GM12878 (cell line): Measurements from ENCODE around the gene BBOF1.

Experiments
- CTCF ChIP-seq, 3 experiments: IDR thresholded peaks in 2 of 3; conservative IDR thresholded peaks in 1 of 3; 2 replicates each; pipeline ENCODE4 v1.5.1; 2011; ENCODE audit warnings: low read depth in 3 of 3, low read length in 3 of 3, mild to moderate bottlenecking in 3 of 3, control low read depth in 2 of 3, moderate library complexity in 2 of 3, inconsistent platforms in 1 of 3, mixed read lengths in 1 of 3; ENCODE audit not compliant: control insufficient read depth in 2 of 3, insufficient read depth in 1 of 3; ENCODE audit errors: extremely low read depth in 1 of 3
- MYC ChIP-seq: IDR thresholded peaks from 2 replicates; pipeline ENCODE4 v1.6.1; 2011; ENCODE audit warnings: mild to moderate bottlenecking, low read length, moderate library complexity, inconsistent platforms; ENCODE audit not compliant: insufficient read depth, insufficient replicate concordance, insufficient read length, severe bottlenecking
- ZNF207 ChIP-seq: fragments of 450-650 bp; IDR thresholded peaks from 2 replicates; pipeline ENCODE4 v1.6.1; 2014; ENCODE audit warnings: antibody characterized with exemption, mild to moderate bottlenecking, borderline replicate concordance

GRCh38 chr14:74083161-74083560 lies 64.0 kb downstream of the BBOF1 start:
- TF ChIP-seq CTCF (IDR thresholded peaks at IDR 0.05 in 2 of 3, conservative IDR thresholded peaks at IDR 0.05 in 1 of 3; ENCODE audit: control insufficient read depth in 2 of 3, extremely low read depth in 1 of 3, insufficient read depth in 1 of 3, low read depth in 3 of 3, low read length in 3 of 3) (no peak), ZNF207 (no peak), MYC (no peak)
